Medulla oblongata (tissue), 1 donor: ENCODE measurements around the gene EOMES.
A peak's percentile ranks its signal among the peaks of the same experiment; 100 is the strongest.

Experiments used
- DNase-seq: peaks from one replicate; pipeline ENCODE4 v3.0.0-alpha.2; 2015; ENCODE audit errors: extremely low spot score

EOMES gene

GRCh38 chr3:27720899-27721716 is 1.0 kb downstream of the EOMES start:
- no peak for DNase-seq

DNA sequence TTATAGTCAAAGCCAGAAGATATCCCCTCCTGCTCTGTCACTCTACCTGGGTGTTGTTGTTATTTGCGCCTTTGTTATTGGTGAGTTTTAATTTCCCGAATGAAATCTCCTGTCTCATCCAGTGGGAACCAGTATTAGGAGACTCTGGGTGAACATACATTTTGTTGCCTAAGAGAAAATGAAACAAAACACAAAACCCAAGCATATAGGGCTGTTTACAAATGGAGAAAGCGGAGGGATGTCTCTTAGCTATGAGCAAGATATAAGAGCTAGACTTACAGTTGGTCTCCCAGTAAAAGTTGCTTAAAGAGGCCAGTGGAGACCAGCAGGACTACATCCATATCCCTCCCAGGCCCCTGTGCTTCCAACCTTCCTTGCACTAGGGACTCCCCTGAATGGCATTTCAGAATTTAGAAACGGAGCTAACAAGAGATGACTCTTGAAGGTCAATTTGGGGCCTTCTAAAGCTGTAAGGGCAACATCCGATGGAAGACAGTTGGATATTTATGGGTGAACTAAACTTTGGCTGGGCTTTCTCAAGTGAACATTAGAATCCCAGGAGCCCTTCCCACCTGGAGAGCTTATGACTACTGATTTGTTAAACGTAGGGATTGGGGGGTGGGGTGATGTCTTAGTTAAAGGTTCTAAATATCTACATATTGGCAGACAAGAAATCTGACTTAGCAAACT is 2.7 kb downstream of the EOMES start:
- DNase-seq = no peak

- DNase-seq = no peak
Observed at GRCh38 chr3:27718459-27718858, 3.7 kb downstream of the EOMES start.

- DNase-seq = no peak
Observed at GRCh38 chr3:27717200-27717852, 4.8 kb downstream of the EOMES start.

DNA sequence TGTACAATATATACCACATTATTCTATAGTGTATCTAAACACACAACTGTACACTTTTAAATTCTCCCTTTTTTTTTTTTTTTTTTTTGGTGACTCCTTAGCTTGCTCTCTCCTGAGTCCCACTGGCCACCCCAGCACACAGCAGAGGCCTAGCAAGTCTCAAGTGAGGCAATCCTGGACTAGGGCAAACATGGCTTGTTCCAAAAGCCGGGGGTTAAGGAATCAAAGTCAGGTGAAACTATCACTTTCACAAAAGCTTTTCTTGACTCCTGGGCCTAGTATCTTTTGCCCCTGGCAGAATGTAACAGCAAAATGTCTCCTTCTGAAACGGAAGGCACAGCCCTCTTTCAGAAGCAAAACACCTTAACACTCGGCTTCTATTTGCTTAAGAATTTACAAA is 5.8 kb downstream of the EOMES start:
- DNase-seq = no peak

GRCh38 chr3:27715863-27716262 is 6.3 kb downstream of the EOMES start:
- no peak for DNase-seq

GRCh38 chr3:27715454-27715806 is 6.7 kb downstream of the EOMES start:
- DNase-seq = no peak

DNA sequence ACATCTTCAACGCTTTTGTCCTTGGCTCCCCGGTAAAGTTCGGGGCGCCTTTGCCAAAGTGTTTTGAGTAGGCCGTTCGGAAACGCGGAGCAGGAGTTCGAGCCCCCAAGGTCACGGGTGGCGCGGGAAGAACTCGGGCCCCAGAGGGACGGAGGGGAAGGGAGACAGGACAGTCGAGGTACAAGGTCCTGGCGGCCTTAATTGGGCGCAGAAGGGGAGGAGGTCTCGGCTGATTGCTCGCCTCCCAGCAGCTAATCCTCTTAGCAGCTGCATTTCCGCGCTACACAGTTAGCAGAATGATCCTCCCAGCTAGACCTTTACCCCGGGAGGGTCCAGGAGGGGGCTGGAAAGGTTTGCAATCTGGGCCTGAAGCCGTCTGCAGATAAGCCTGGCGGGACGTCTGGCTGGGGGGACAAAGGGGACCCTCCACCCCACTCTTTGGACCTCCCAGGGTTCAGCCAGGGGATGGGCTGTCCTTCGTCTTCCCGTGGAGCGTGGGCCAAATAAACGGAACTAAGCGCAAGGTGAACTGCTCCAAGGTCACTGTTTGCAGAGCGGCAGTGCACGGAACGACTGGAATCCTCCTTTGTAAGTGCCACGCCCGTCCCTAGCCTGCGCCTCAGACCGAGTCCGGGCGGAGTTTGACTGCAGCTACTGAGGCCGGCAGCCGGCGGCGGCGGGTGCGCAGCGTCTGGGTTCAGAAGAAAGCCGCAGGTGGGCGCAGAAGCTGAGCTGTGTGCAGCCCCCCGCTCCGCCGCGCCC is 7.2 kb downstream of the EOMES start:
- no peak for DNase-seq

DNA sequence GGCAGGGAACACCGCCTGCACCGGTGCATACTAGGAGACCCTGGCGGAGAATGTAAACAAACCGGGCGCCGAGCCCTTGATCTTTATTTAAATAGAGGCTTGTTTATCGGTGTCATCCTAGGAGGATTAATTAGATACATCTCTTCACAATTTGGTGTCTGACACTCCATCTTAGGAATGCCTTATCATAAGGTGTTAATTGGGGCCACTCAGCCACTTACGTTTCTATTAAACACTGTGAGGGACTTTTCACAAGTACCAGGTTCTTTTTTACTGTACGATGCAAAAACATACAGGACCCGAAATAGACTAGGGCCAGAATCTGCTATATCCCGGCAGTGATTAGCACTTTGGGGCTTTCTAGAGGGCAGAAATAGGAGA is 8.0 kb downstream of the EOMES start:
- no peak for DNase-seq

GRCh38 chr3:27713435-27714145 is 8.5 kb downstream of the EOMES start:
- DNase-seq = no peak

DNA sequence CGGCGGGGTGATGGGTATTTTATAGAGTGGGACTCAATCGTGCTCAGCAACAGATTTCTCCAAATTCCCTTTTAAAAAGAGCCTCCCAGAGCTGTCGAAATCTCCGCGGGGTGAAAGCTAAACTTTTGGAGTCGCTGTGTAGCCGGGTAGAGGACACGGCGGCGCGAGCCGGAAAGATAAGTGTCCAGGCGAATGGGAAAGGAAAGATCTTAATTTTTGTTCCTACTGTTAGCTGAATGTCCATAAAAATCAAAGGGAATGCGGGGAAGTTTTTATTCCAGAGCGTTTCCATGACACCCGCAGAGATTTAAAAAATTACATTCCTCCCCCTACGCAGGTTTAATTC is 9.1 kb downstream of the EOMES start:
- DNase-seq = no peak

DNA sequence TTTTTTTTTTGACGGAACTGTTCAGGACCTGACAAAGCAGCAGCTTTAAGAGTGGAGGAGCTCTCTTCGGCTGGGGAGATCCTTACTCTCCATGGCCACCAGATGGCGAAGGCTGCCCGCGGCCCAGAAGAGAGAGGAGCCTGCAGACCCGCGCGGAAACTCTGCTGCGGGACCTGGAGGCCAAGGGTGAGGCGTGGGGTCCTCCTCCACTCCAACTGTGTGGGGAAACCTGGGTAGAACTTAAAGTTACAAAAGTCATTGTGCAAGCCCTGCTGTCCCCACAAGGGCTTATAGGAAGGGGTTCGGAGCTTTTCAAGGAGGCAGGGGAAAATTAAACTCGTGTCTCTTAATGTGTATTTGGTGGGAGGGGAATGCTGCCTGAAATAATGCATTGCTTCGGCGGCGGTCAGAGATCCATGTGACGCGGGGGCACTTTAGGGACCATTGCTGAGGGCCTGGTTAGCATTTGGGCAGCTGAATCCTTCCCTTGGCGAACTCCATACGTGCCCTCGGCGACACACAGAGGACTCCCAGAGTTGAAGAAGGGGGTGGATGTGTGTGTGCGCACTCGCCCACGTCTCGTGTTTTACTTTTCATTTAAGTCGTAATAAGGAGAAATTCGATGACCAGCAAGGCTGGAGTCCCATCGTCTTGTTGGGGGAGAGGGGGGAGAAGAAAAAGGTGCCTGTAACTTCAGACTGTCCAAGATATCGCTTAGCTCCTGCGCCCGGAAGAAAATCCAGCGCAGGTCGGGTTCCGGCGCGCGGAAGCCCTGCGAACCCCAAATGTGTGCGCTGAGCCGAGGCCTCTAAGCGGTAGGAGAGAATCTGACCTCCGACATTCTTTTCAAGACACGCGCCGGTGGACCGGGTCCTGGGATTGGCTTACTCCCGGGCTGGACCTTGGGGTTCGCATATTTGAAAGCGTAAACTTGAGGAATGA is 9.7 kb downstream of the EOMES start:
- peak; percentile 88 for DNase-seq

GRCh38 chr3:27708250-27708649 is 13.9 kb downstream of the EOMES start:
- no peak for DNase-seq

DNA sequence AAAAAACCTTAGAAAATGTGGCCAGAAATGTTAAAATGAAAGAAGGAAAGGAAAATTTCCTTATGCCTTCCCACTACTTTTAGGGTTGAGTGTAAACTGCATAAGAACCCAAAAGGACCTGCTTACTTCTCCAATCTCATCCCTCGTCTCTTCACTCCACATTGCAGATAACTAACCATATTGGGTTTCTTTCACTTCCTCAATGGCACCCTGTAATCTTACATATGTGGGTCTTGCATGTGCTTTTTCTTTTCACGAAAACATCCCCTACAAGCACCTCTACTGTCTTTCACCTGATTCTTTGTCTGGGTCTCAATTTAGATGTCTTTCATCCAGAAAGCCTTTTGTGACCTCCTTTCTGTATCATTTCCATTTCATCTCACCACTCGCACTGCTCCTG is 23.1 kb downstream of the EOMES start:
- DNase-seq = no peak

DNA sequence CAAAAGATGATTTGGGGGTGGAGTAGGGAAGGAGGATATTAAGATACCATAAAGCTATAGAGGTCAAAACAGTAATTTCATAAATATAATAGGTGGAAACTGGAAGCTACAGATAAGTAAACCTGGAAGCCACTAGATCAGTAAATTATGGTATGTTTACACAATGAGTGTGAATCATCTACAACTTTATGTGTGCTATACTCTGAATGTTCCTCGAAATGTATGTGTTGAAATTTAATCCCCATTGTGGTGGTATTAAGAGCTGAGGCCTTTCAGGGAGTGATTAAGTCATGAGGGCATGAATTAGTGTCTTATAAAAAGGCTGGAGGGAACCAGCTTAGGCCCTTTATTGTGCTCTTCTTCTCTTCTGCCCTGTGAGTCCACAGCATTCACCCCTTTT is 25.2 kb downstream of the EOMES start:
- DNase-seq = no peak

DNA sequence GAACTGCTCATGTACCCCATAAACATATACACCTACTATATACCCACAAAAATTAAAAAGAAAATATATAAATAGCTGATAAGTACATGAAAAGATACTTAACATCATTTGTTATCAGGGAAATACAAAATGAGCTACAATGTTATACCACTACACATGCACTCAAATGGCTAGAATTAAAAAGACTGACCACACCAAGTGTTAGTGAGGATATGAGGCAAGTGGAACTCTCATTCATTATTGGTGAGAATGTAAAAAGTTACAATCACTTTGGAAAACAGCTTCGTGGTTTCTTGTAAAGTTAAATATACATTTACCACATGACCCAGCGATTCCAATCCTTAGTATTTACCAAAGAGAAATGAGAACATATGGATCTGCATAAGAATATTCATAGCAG is 26.5 kb downstream of the EOMES start:
- DNase-seq = no peak

GRCh38 chr3:27688053-27688452 is 34.1 kb downstream of the EOMES start:
- no peak for DNase-seq

DNA sequence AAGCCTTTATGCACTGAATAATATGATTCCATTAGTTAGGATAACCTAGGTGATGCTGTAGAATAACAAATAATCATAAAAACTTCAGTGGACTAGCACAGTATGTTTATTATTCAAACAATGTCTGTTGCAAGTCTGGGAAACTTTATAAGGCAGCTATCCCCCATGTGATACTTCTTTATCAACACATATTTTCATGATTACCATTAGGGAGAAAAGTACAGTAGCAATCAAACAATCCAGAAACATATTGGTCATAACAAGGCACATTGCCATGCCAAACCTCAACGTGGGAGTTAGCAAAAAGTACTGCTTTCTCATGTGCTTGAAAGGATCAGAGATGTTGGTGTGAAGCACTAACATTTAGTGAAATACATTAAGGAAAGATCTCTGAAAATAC is 35.5 kb downstream of the EOMES start:
- DNase-seq = no peak

DNA sequence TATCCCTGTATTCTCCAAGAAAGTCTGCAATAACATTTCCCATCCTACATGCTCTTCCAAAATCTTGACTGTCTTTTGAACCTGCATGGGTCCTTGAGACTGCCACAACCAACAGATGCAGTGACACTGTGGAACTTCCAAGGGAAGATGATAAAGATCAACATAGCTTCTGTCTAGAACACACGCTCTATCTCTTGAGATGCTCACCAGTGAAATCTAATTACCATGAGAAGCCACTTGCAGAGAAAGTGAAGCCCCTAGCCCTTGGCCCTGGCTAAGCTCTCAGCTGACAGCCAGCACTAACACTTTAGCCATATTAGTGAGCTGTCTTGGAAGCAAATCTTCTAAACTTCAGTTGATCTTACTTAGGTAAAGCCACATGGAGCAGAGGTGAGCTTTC is 36.6 kb downstream of the EOMES start:
- no peak for DNase-seq

DNA sequence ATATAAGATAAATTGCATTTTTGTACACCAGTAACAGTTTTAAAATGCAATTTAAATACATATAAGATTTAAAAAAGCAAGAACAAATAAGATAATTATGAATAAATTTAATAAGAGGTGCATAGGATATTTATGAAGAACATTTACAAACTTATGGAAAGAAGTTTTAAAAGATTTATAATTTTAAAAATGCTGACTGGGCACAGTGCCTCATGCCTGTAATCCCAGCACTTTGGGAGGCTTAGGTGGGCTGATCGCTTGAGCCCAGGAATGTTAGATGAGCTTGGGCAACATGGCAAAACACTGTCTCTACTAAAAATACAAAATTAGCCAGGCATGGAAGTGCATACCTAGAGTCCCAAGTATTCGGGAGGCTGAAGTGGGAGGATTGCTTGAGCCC is 37.8 kb downstream of the EOMES start:
- DNase-seq = no peak
